Measurements from ENCODE around the gene KREMEN1. TPM values are rescaled to one million over a fixed set of nuclear protein-coding genes. Genes with fewer than 3 reads are reported as not detected.

KREMEN1 gene
- total and polyA plus RNA-seq, 9 of the 15 experiments (the other 6 are each of a cell fraction or from before 2014, with no cell fraction given): 0.69 to 11.5 (median 4.3) TPM

- TF ChIP-seq KAT7 (CRISPR knock-in tag; IDR thresholded peaks at IDR 0.05; ENCODE audit: borderline replicate concordance): no peak
- TF ChIP-seq FOXA1 (IDR thresholded peaks at IDR 0.05; ENCODE audit: borderline replicate concordance): no peak
- TF ChIP-seq HOXB6 (CRISPR knock-in tag; IDR thresholded peaks at IDR 0.05; ENCODE audit: borderline replicate concordance): no peak
- TF ChIP-seq NEUROD1 (IDR thresholded peaks at IDR 0.05; ENCODE audit: borderline replicate concordance, low read depth, low read length, partially characterized antibody): no peak
- TF ChIP-seq IFI16 (CRISPR knock-in tag; IDR thresholded peaks at IDR 0.05): no peak
- TF ChIP-seq YY1 (IDR thresholded peaks at IDR 0.05; ENCODE audit: borderline replicate concordance in 1 of 3, control insufficient read depth in 1 of 3, extremely low read depth in 1 of 3, insufficient read depth in 3 of 3, insufficient read length in 1 of 3, insufficient replicate concordance in 2 of 3, low read depth in 1 of 3, low read length in 2 of 3): peak in 1 of 3 experiments; percentile 65
- TF ChIP-seq ELF2 (CRISPR knock-in tag; IDR thresholded peaks at IDR 0.05): no peak
- TF ChIP-seq, protein P1, sequence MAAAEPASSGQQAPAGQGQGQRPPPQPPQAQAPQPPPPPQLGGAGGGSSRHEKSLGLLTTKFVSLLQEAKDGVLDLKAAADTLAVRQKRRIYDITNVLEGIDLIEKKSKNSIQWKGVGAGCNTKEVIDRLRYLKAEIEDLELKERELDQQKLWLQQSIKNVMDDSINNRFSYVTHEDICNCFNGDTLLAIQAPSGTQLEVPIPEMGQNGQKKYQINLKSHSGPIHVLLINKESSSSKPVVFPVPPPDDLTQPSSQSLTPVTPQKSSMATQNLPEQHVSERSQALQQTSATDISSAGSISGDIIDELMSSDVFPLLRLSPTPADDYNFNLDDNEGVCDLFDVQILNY (CRISPR knock-in tag; IDR thresholded peaks at IDR 0.05): no peak
- TF ChIP-seq, protein P2, sequence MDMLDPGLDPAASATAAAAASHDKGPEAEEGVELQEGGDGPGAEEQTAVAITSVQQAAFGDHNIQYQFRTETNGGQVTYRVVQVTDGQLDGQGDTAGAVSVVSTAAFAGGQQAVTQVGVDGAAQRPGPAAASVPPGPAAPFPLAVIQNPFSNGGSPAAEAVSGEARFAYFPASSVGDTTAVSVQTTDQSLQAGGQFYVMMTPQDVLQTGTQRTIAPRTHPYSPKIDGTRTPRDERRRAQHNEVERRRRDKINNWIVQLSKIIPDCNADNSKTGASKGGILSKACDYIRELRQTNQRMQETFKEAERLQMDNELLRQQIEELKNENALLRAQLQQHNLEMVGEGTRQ (CRISPR knock-in tag; IDR thresholded peaks at IDR 0.05): no peak
- TF ChIP-seq ZBTB8A (IDR thresholded peaks at IDR 0.05; ENCODE audit: partially characterized antibody): no peak
- no peak for TF ChIP-seq TAF15 (IDR thresholded peaks at IDR 0.05; ENCODE audit: low read depth, low read length)
- no peak for TF ChIP-seq POLR2AphosphoS2 (IDR thresholded peaks at IDR 0.05; ENCODE audit: low read length)
- TF ChIP-seq ZNF586 (CRISPR knock-in tag; conservative IDR thresholded peaks at IDR 0.05): no peak
- peak; percentile 39; the same call in 1 of the 2 replicates for TF ChIP-seq DMBX1 (CRISPR knock-in tag; IDR thresholded peaks at IDR 0.05; ENCODE audit: borderline replicate concordance)
- TF ChIP-seq ZBTB12 (CRISPR knock-in tag; IDR thresholded peaks at IDR 0.05): no peak
- TF ChIP-seq POLR2A (conservative IDR thresholded peaks at IDR 0.05): no peak
- TF ChIP-seq KAT2B (IDR thresholded peaks at IDR 0.05; ENCODE audit: low read depth, low read length): no peak
- no peak for TF ChIP-seq MAFK (IDR thresholded peaks at IDR 0.05; ENCODE audit: low read length)
- TF ChIP-seq, protein P3, sequence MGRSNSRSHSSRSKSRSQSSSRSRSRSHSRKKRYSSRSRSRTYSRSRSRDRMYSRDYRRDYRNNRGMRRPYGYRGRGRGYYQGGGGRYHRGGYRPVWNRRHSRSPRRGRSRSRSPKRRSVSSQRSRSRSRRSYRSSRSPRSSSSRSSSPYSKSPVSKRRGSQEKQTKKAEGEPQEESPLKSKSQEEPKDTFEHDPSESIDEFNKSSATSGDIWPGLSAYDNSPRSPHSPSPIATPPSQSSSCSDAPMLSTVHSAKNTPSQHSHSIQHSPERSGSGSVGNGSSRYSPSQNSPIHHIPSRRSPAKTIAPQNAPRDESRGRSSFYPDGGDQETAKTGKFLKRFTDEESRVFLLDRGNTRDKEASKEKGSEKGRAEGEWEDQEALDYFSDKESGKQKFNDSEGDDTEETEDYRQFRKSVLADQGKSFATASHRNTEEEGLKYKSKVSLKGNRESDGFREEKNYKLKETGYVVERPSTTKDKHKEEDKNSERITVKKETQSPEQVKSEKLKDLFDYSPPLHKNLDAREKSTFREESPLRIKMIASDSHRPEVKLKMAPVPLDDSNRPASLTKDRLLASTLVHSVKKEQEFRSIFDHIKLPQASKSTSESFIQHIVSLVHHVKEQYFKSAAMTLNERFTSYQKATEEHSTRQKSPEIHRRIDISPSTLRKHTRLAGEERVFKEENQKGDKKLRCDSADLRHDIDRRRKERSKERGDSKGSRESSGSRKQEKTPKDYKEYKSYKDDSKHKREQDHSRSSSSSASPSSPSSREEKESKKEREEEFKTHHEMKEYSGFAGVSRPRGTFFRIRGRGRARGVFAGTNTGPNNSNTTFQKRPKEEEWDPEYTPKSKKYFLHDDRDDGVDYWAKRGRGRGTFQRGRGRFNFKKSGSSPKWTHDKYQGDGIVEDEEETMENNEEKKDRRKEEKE (IDR thresholded peaks at IDR 0.05; ENCODE audit: borderline replicate concordance in 1 of 2, control insufficient read depth in 1 of 2, low read depth in 2 of 2, low read length in 1 of 2): no peak
- TF ChIP-seq ZNF174 (CRISPR knock-in tag; IDR thresholded peaks at IDR 0.05): no peak
- TF ChIP-seq NFRKB (IDR thresholded peaks at IDR 0.05; ENCODE audit: low read depth): 0 out of 2 replicates have a peak, but pooled peaks have one; percentile 51
- TF ChIP-seq CHD1 (IDR thresholded peaks at IDR 0.05; ENCODE audit: low read length): no peak
- no peak for TF ChIP-seq RBM14 (IDR thresholded peaks at IDR 0.05; ENCODE audit: borderline replicate concordance, insufficient read depth, low read depth, low read length)
- peak; percentile 86 for TF ChIP-seq ESRRA (IDR thresholded peaks at IDR 0.05; ENCODE audit: borderline replicate concordance, low read depth)
Measured at GRCh38 chr22:29078869-29079207, 6.0 kb downstream of the KREMEN1 start (continued).
